Epithelial cell of esophagus (primary cell): Measurements from ENCODE around the gene EPM2A.

Experiments used
- DNase-seq: peaks from one replicate; pipeline ENCODE4 v3.0.0; 2010; ENCODE audit warnings: low read depth
- H3K4me3 ChIP-seq: 2 replicates; pipeline ENCODE4 v1.5.1; 2011; ENCODE audit warnings: mild to moderate bottlenecking, low read length, control low read depth
- CTCF ChIP-seq: IDR thresholded peaks from 2 replicates; pipeline ENCODE4 v1.5.1; 2011; ENCODE audit warnings: low read depth, mild to moderate bottlenecking, low read length, control low read depth, inconsistent platforms; ENCODE audit not compliant: insufficient read depth; ENCODE audit errors: missing control alignments

EPM2A gene

GRCh38 chr6:145660676-145661075 lies 74.6 kb downstream of the EPM2A start:
- no peak for DNase-seq
- no peak overlapping the region for H3K4me3 ChIP-seq
- TF ChIP-seq CTCF = no peak

GRCh38 chr6:145656128-145656527 lies 79.2 kb downstream of the EPM2A start:
- no peak for DNase-seq
- TF ChIP-seq CTCF = no peak
- no peak overlapping the region for H3K4me3 ChIP-seq

- H3K4me3 ChIP-seq = no peak overlapping the region
- no peak for TF ChIP-seq CTCF
- no peak for DNase-seq
Observed at GRCh38 chr6:145652572-145652971, 82.7 kb downstream of the EPM2A start.

GRCh38 chr6:145651988-145652387 lies 83.3 kb downstream of the EPM2A start:
- no peak for DNase-seq
- no peak overlapping the region for H3K4me3 ChIP-seq
- no peak for TF ChIP-seq CTCF

GRCh38 chr6:145648149-145648548 lies 87.2 kb downstream of the EPM2A start:
- DNase-seq = no peak
- TF ChIP-seq CTCF = no peak
- H3K4me3 ChIP-seq = no peak overlapping the region

GRCh38 chr6:145647602-145648001 lies 87.7 kb downstream of the EPM2A start:
- TF ChIP-seq CTCF = no peak
- no peak for DNase-seq

GRCh38 chr6:145643760-145644159 lies 91.6 kb downstream of the EPM2A start:
- peak; percentile 14 for DNase-seq
- no peak overlapping the region for H3K4me3 ChIP-seq
- TF ChIP-seq CTCF = no peak

More at GRCh38 chr6:145647602-145648001, 87.7 kb downstream of the EPM2A start:
- H3K4me3 ChIP-seq = no peak overlapping the region
